Skeletal muscle satellite cell (primary cell): ENCODE measurements around the gene NDUFAB1.

Source experiments
- H3K27me3 ChIP-seq: 2 replicates; pipeline ENCODE4 v1.7.0; 2013; ENCODE audit warnings: low read length; ENCODE audit not compliant: control insufficient read depth, insufficient read depth
- H3K36me3 ChIP-seq: 2 replicates; pipeline ENCODE4 v1.7.0; 2013; ENCODE audit warnings: mild to moderate bottlenecking, control low read depth, low read length; ENCODE audit not compliant: insufficient read depth
- H3K4me1 ChIP-seq: 2 replicates; pipeline ENCODE4 v1.7.0; 2013; ENCODE audit warnings: low read length; ENCODE audit not compliant: control insufficient read depth, insufficient read depth
- H3K4me2 ChIP-seq: 2 replicates; pipeline ENCODE4 v1.7.0; 2013; ENCODE audit warnings: mild to moderate bottlenecking, low read length
- H3K4me3 ChIP-seq: 2 replicates; pipeline ENCODE4 v1.7.0; 2013; ENCODE audit warnings: low read length
- H3K9ac ChIP-seq: 2 replicates; pipeline ENCODE4 v1.7.0; 2013; ENCODE audit warnings: mild to moderate bottlenecking, low read depth, low read length, moderate library complexity
- H3K9me3 ChIP-seq: replicated peaks from 2 replicates; pipeline ENCODE4 v1.7.0; 2013; ENCODE audit warnings: mild to moderate bottlenecking, control low read depth, low read length

NDUFAB1 gene

GRCh38 chr16:23581764-23582163 is 14.4 kb downstream of the NDUFAB1 start:
- H3K9me3 ChIP-seq = no peaks in the 10 kb centered on the region
- no peak overlapping the region for H3K9ac ChIP-seq
- H3K4me3 ChIP-seq = no peak overlapping the region
- no peak overlapping the region for H3K4me2 ChIP-seq
- no peaks in the 10 kb centered on the region for H3K4me1 ChIP-seq
- peaks cover 46% of the 10 kb centered on the region for H3K36me3 ChIP-seq
- H3K27me3 ChIP-seq = no peaks in the 10 kb centered on the region

DNA sequence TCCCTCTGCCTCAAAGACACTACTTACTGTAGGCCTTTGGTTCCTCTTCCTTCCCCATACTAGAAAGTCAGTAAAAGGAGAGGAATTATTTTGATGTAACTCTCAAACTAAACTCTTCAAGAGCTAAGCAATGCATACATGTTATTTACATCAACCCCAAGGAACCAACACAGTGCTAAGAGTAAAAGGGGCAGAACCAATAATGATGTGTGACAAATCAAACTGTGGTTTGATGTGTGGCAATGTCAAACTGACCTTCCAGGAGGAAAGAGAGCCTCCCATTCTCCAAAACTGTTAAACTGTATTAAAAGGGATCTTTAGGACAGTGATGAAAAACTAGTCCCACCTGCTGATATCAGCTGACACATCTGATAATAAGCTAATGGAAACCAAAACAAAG is 15.7 kb downstream of the NDUFAB1 start:
- no peaks in the 10 kb centered on the region for H3K9me3 ChIP-seq
- no peak overlapping the region for H3K4me3 ChIP-seq
- H3K27me3 ChIP-seq = no peaks in the 10 kb centered on the region
- peaks cover 51% of the 10 kb centered on the region for H3K36me3 ChIP-seq
- no peak overlapping the region for H3K9ac ChIP-seq
- no peak overlapping the region for H3K4me2 ChIP-seq
- no peaks in the 10 kb centered on the region for H3K4me1 ChIP-seq

- Histone ChIP-seq H3K27me3 (no peaks in the 10 kb centered on the region), H3K9me3 (no peaks in the 10 kb centered on the region), H3K4me3 (no peak overlapping the region), H3K4me2 (no peak overlapping the region), H3K4me1 (no peaks in the 10 kb centered on the region), H3K36me3 (peaks cover 43% of the 10 kb centered on the region), H3K9ac (no peak overlapping the region)
Observed at GRCh38 chr16:23579371-23579770, 16.7 kb downstream of the NDUFAB1 start.

- H3K4me2 ChIP-seq = no peak overlapping the region
- no peaks in the 10 kb centered on the region for H3K4me1 ChIP-seq
- H3K27me3 ChIP-seq = no peaks in the 10 kb centered on the region
- H3K9ac ChIP-seq = no peak overlapping the region
- no peak overlapping the region for H3K4me3 ChIP-seq
- H3K9me3 ChIP-seq = no peaks in the 10 kb centered on the region
- peaks cover 51% of the 10 kb centered on the region for H3K36me3 ChIP-seq
Observed at GRCh38 chr16:23578101-23578830, 17.9 kb downstream of the NDUFAB1 start.

- H3K27me3 ChIP-seq = no peaks in the 10 kb centered on the region
- H3K9ac ChIP-seq = no peak overlapping the region
- peaks cover 58% of the 10 kb centered on the region for H3K36me3 ChIP-seq
- H3K4me3 ChIP-seq = no peak overlapping the region
- H3K4me2 ChIP-seq = no peak overlapping the region
- no peaks in the 10 kb centered on the region for H3K4me1 ChIP-seq
- H3K9me3 ChIP-seq = no peaks in the 10 kb centered on the region
Observed at GRCh38 chr16:23577493-23577892, 18.6 kb downstream of the NDUFAB1 start.

DNA sequence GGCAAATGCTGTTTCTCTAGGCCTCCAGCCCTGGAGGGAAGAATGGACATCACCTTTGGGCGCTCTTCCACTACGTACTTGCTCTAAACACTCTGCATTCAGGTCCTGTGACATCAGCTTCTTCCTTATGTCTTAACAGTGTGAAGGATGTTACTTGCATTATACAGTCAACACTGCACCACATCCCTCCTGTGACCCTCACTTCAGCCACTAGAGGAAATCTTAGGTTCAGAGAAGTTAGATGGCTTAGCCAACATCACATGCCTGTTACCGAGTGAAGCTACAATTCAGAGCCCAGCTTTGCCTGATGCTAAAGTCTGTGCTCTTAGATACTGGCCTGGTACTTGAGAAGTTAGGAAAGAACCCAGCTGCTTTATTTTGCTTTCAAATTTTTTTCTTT is 20.3 kb downstream of the NDUFAB1 start:
- Histone ChIP-seq H3K4me1 (no peaks in the 10 kb centered on the region), H3K36me3 (peaks cover 61% of the 10 kb centered on the region), H3K4me2 (no peak overlapping the region)

GRCh38 chr16:23573817-23574216 is 22.3 kb downstream of the NDUFAB1 start:
- Histone ChIP-seq H3K27me3 (no peaks in the 10 kb centered on the region), H3K36me3 (peaks cover 63% of the 10 kb centered on the region), H3K4me2 (no peak overlapping the region), H3K9me3 (no peaks in the 10 kb centered on the region), H3K4me1 (no peaks in the 10 kb centered on the region), H3K9ac (no peak overlapping the region), H3K4me3 (no peak overlapping the region)

More for the DNA sequence above, 20.3 kb downstream of the NDUFAB1 start:
- Histone ChIP-seq H3K9ac (no peak overlapping the region), H3K4me3 (no peak overlapping the region), H3K9me3 (no peaks in the 10 kb centered on the region), H3K27me3 (no peaks in the 10 kb centered on the region)

DNA sequence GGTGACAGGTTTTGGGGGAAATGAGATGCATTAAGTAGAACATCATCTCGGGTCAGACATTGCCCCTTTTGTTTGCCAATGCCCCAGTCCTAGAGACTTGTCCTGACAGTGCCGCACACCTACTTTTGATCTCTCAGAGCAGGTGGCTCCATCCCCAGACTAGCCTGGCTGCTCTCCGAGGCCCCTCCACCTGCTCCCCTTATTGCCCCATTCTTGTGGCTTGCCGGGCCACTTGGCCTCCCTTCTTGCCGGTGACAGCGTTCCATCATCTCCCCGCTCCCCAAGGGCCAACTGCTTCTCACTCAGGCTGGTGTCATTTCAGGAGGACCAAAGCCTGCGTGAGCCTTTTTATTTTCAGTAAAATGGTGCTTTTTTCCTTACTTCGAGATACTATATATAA is 23.7 kb downstream of the NDUFAB1 start:
- peaks cover 70% of the 10 kb centered on the region for H3K36me3 ChIP-seq
- no peaks in the 10 kb centered on the region for H3K9me3 ChIP-seq
- H3K4me3 ChIP-seq = no peak overlapping the region
- no peaks in the 10 kb centered on the region for H3K27me3 ChIP-seq
- H3K4me1 ChIP-seq = no peaks in the 10 kb centered on the region
- H3K4me2 ChIP-seq = no peak overlapping the region
- no peak overlapping the region for H3K9ac ChIP-seq

DNA sequence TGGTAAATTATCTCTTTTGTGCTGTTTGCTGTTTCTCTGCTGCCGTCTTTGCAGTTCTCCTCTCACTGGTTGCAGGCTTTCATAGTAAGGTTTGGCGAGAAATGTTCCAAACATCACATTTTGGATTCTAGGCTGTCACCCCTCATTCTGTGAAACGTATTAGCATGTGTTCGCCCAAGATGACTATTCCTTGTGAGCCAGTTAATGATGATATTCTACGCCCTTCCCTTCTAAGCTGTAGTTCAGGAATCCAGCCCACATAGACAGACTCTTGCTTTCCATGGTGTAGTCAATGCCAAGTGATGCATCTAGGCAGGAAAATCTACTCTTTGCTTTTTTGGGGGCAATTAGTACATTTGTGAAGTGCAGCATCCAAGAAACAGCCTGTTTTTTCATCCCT is 24.2 kb downstream of the NDUFAB1 start:
- Histone ChIP-seq H3K9me3 (no peaks in the 10 kb centered on the region), H3K27me3 (no peaks in the 10 kb centered on the region), H3K9ac (no peak overlapping the region), H3K4me3 (no peak overlapping the region), H3K4me1 (no peaks in the 10 kb centered on the region), H3K4me2 (no peak overlapping the region), H3K36me3 (peaks cover 75% of the 10 kb centered on the region)

GRCh38 chr16:23570992-23571632 is 25.0 kb downstream of the NDUFAB1 start:
- no peaks in the 10 kb centered on the region for H3K4me1 ChIP-seq
- no peaks in the 10 kb centered on the region for H3K27me3 ChIP-seq
- H3K9ac ChIP-seq = no peak overlapping the region
- no peaks in the 10 kb centered on the region for H3K9me3 ChIP-seq
- H3K4me2 ChIP-seq = no peak overlapping the region
- H3K4me3 ChIP-seq = no peak overlapping the region
- peaks cover 76% of the 10 kb centered on the region for H3K36me3 ChIP-seq

DNA sequence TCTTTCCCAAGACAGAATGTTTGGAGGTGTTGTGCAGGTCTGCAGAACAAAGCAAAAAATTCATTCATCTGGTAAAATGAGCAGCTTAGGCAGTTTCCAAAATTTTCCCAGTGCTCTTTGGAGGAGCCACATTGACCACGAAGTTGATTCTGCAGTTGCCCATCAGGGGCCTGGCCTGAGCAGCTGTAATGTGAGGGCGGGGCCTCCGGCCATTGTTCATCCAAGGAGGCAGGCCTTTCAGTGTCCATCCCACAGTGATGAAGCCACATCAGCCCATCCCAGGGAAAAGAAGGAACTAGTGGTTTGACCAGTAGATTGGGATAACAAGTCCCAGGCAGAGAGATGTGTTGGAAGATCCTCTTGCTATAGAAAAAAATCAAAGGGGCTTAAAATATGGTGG is 28.5 kb downstream of the NDUFAB1 start:
- H3K36me3 ChIP-seq = peaks cover 79% of the 10 kb centered on the region
- H3K4me1 ChIP-seq = no peaks in the 10 kb centered on the region
- H3K9me3 ChIP-seq = no peaks in the 10 kb centered on the region
- H3K9ac ChIP-seq = no peak overlapping the region
- H3K4me3 ChIP-seq = no peak overlapping the region
- H3K27me3 ChIP-seq = no peaks in the 10 kb centered on the region
- H3K4me2 ChIP-seq = no peak overlapping the region

DNA sequence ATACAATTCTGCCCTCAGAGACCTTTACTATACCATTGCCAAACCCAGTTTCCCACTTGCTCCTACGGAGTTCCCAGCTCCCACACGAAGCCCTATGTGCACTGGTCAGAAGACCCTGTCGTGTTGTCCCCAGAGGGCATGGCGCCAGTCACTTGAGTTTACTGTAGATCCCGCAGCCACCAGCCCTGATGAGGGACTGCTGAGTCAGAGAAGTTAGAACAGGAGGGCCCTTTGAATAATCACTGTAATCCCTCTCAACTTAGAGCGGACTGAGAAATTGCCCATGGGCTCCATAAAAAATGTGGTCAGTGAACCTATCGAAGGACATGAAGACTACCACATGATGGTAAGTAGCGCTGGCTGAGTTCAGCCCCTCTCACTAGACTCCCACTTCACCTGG is 29.4 kb downstream of the NDUFAB1 start:
- no peak overlapping the region for H3K4me3 ChIP-seq
- H3K9ac ChIP-seq = no peak overlapping the region
- H3K4me2 ChIP-seq = no peak overlapping the region
- H3K9me3 ChIP-seq = no peaks in the 10 kb centered on the region
- no peaks in the 10 kb centered on the region for H3K27me3 ChIP-seq
- peaks cover 80% of the 10 kb centered on the region for H3K36me3 ChIP-seq
- no peaks in the 10 kb centered on the region for H3K4me1 ChIP-seq
